GM23248 (cell line): ENCODE measurements around the gene FITM1.

Source experiments
- EZH2 ChIP-seq: fragments of 200-600 bp; sonication (generic); IDR thresholded peaks from 2 replicates; pipeline ENCODE4 v1.6.1; 2018; ENCODE audit warnings: antibody characterized with exemption, mild to moderate bottlenecking; ENCODE audit not compliant: insufficient read depth, poor library complexity, severe bottlenecking
- EZH2phosphoT487 ChIP-seq: fragments of 200-600 bp; sonication (generic); IDR thresholded peaks from 2 replicates; pipeline ENCODE4 v1.6.1; 2018; ENCODE audit warnings: antibody characterized with exemption, moderate library complexity, mild to moderate bottlenecking, low read depth; ENCODE audit not compliant: insufficient read depth

DNA sequence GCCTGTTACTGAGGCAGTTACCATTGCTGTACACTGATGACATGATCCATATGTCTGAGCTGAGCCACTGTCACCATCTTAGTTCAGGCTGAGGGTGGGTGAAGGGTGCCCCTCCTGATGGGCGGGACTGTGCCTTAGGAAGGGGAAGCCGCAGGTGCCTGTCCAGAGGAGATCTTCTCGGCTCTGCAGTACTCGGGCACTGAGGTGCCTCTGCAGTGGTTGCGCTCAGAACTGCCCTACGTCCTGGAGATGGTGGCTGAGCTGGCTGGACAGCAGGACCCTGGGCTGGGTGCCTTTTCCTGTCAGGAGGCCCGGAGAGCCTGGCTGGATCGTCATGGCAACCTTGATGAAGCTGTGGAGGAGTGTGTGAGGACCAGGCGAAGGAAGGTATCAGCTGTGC is 20.5 kb downstream of the FITM1 start:
- no peak for TF ChIP-seq EZH2
- TF ChIP-seq EZH2phosphoT487 = no peak
